PFSK-1 (cell line): ENCODE data around the gene TRPM3.

Source experiments
- FOXP2 ChIP-seq: optimal IDR thresholded peaks from 2 replicates; pipeline ENCODE3; 2011; ENCODE audit warnings: borderline replicate concordance, control low read depth, inconsistent platforms; ENCODE audit not compliant: insufficient read depth; ENCODE audit errors: extremely low read length, extremely low read depth
- POLR2AphosphoS5 ChIP-seq: IDR thresholded peaks from 2 replicates; pipeline ENCODE4 v1.6.1; 2012; ENCODE audit warnings: low read depth, mild to moderate bottlenecking, control low read depth, low read length, moderate library complexity
- REST ChIP-seq, 2 experiments: IDR thresholded peaks; 2 replicates each; pipeline versions ENCODE4 v1.6.1 to v1.8.0; 2011 to 2012; ENCODE audit warnings: low read depth in 2 of 2, low read length in 2 of 2, control low read depth in 1 of 2, inconsistent platforms in 1 of 2, mild to moderate bottlenecking in 1 of 2, moderate library complexity in 1 of 2; ENCODE audit not compliant: insufficient read depth in 1 of 2
- SIN3A ChIP-seq: IDR thresholded peaks from 2 replicates; pipeline ENCODE4 v1.6.1; 2012; ENCODE audit warnings: mild to moderate bottlenecking, low read length, moderate library complexity, borderline replicate concordance; ENCODE audit not compliant: insufficient read depth
- TAF1 ChIP-seq: IDR thresholded peaks from 2 replicates; pipeline ENCODE4 v1.6.1; 2012; ENCODE audit warnings: low read length, control low read depth, borderline replicate concordance; ENCODE audit not compliant: insufficient read depth

The TRPM3 gene

GRCh38 chr9:70874451-70874850 lies 247.0 kb downstream of the TRPM3 start:
- TF ChIP-seq TAF1 (no peak), POLR2AphosphoS5 (no peak), SIN3A (no peak), FOXP2 (no peak), REST (IDR thresholded peaks at IDR 0.05; ENCODE audit: insufficient read depth in 1 of 2, low read depth in 2 of 2, low read length in 2 of 2) (no peak)

- no peak for TF ChIP-seq REST (IDR thresholded peaks at IDR 0.05; ENCODE audit: insufficient read depth in 1 of 2, low read depth in 2 of 2, low read length in 2 of 2)
- no peak for TF ChIP-seq TAF1
- no peak for TF ChIP-seq POLR2AphosphoS5
- TF ChIP-seq SIN3A: no peak
- TF ChIP-seq FOXP2: no peak
These were observed 247.9 kb downstream of the TRPM3 start for GRCh38 chr9:70873506-70873905.

GRCh38 chr9:70868661-70869652 lies 252.5 kb downstream of the TRPM3 start:
- TF ChIP-seq POLR2AphosphoS5: no peak
- no peak for TF ChIP-seq TAF1
- no peak for TF ChIP-seq FOXP2
- no peak for TF ChIP-seq SIN3A
- no peak for TF ChIP-seq REST (IDR thresholded peaks at IDR 0.05; ENCODE audit: insufficient read depth in 1 of 2, low read depth in 2 of 2, low read length in 2 of 2)

- TF ChIP-seq FOXP2 (no peak), TAF1 (no peak), SIN3A (no peak), POLR2AphosphoS5 (no peak), REST (IDR thresholded peaks at IDR 0.05; ENCODE audit: insufficient read depth in 1 of 2, low read depth in 2 of 2, low read length in 2 of 2) (no peak)
These were observed 253.4 kb downstream of the TRPM3 start for GRCh38 chr9:70868041-70868440.
